K562 (cell line): ENCODE data around the gene HOXB13. TPM values are rescaled to one million over a fixed set of nuclear protein-coding genes. Genes with fewer than 3 reads are reported as not detected.

Experiments
- ATAC-seq: fragments of 200-7000 bp; cut with Tn5 transposase; 3 replicates; pipeline ENCODE4 v1.9.1; 2020; ENCODE audit warnings: moderate library complexity
- BruUV-seq: library from RNA; stranded (reverse); fragments of 400-500 nt; replicated peaks from 2 replicates; lab custom pipeline; 2021; lab: Mats Ljungman, UMichigan
- CTCF ChIA-PET: fragments of 300-600 bp; formaldehyde crosslinking; extraction: SDS; loops from one replicate; lab custom pipeline; 2021; ENCODE audit warnings: low intra/inter-chr PET ratio; lab: Yijun Ruan, JAX
- POLR2A ChIA-PET: fragments of 300-600, 350-650 bp; sonication (Branson Sonifier 250); formaldehyde crosslinking; extraction: SDS; loops from one replicate; lab custom pipeline; 2021; ENCODE audit warnings: antibody characterized with exemption, inconsistent platforms; lab: Yijun Ruan, JAX
- DNase-seq, 4 experiments: peaks; one replicate each; pipeline versions ENCODE4 v3.0.0 to v3.0.0-alpha.2; 2011 to 2018; ENCODE audit warnings: low spot score in 3 of 4, mixed read lengths in 3 of 4; ENCODE audit errors: extremely low read depth in 1 of 4
- FAIRE-seq: peaks from 2 replicates; lab custom pipeline; 2011; peaks lifted over from hg19 to GRCh38; lab: Jason Lieb, UNC
- H2AFZ ChIP-seq: 2 replicates; pipeline ENCODE4 v1.6.0; 2011; ENCODE audit warnings: low read depth, low read length, control low read depth, inconsistent platforms
- H3K27ac ChIP-seq: fragments of 200-600 bp; 3 replicates; pipeline ENCODE4 v1.8.0; 2011; ENCODE audit warnings: low read depth, mild to moderate bottlenecking, control low read depth, inconsistent platforms, low read length, moderate library complexity, mixed read lengths; ENCODE audit errors: extremely low read depth
- H3K27me3 ChIP-seq, 2 experiments: fragments of 300-600 bp in 1 of 2; 2 replicates in 1 of 2; 3 replicates in 1 of 2; pipeline versions ENCODE4 v1.6.0 to v1.8.0; 2011; ENCODE audit warnings: inconsistent platforms in 2 of 2, low read length in 2 of 2, mild to moderate bottlenecking in 1 of 2, mixed read lengths in 1 of 2, moderate library complexity in 1 of 2; ENCODE audit not compliant: control insufficient read depth in 2 of 2, insufficient read depth in 2 of 2
- H3K36me3 ChIP-seq: fragments of 300-600 bp; 3 replicates; pipeline ENCODE4 v1.8.0; 2011; ENCODE audit warnings: mild to moderate bottlenecking, low read length, inconsistent platforms; ENCODE audit not compliant: control insufficient read depth, insufficient read depth
- H3K4me1 ChIP-seq, 2 experiments: fragments of 200-600 bp in 1 of 2; replicated peaks in 1 of 2; 2 replicates in 1 of 2; 3 replicates in 1 of 2; pipeline versions ENCODE4 v1.5.1 to v1.8.0; 2011; ENCODE audit warnings: inconsistent platforms in 2 of 2, low read length in 2 of 2, mild to moderate bottlenecking in 1 of 2, mixed read lengths in 1 of 2, moderate library complexity in 1 of 2; ENCODE audit not compliant: control insufficient read depth in 2 of 2, insufficient read depth in 2 of 2
- H3K4me2 ChIP-seq: 2 replicates; pipeline ENCODE4 v1.6.1; 2011; ENCODE audit warnings: low read length, control low read depth, inconsistent platforms, mixed read lengths; ENCODE audit not compliant: insufficient read depth
- H3K4me3 ChIP-seq: fragments of 200-600 bp; sonication (generic), shearing (Covaris generic); 2 replicates; pipeline ENCODE4 v1.5.1; 2016; ENCODE audit warnings: control low read depth, inconsistent platforms
- H3K79me2 ChIP-seq: fragments of 200-600 bp; 3 replicates; pipeline ENCODE4 v1.8.0; 2011; ENCODE audit warnings: low read length, inconsistent platforms; ENCODE audit not compliant: control insufficient read depth, insufficient read depth
- H3K9ac ChIP-seq, 2 experiments: 2 replicates each; pipeline versions ENCODE4 v1.6.0 to v1.6.1; 2011; ENCODE audit warnings: low read depth in 2 of 2, low read length in 2 of 2, control low read depth in 1 of 2, inconsistent platforms in 1 of 2, mild to moderate bottlenecking in 1 of 2, mixed read lengths in 1 of 2; ENCODE audit not compliant: insufficient read depth in 1 of 2
- H3K9me1 ChIP-seq: one replicate; pipeline ENCODE4 v1.6.0; 2011; ENCODE audit warnings: inconsistent platforms, mild to moderate bottlenecking, low read length, moderate library complexity; ENCODE audit not compliant: control insufficient read depth, insufficient read depth
- H3K9me3 ChIP-seq: replicated peaks from 2 replicates; pipeline ENCODE4 v1.5.1; 2011; ENCODE audit warnings: low read depth, low read length, inconsistent platforms; ENCODE audit not compliant: control insufficient read depth, insufficient read depth
- H4K20me1 ChIP-seq: replicated peaks from 2 replicates; pipeline ENCODE4 v1.6.1; 2011; ENCODE audit warnings: low read length, inconsistent platforms, mixed read lengths; ENCODE audit not compliant: control insufficient read depth, insufficient read depth
- DPF2 ChIP-seq: fragments of 450-650 bp; IDR thresholded peaks from 2 replicates; pipeline ENCODE4 v1.6.1; 2016
- ELK3 ChIP-seq: fragments of 450-650 bp; formaldehyde crosslinking; IDR thresholded peaks from 2 replicates; pipeline ENCODE4 v1.4.0; 2020; ENCODE audit warnings: mild to moderate bottlenecking
- ILF3 ChIP-seq: fragments of 450-650 bp; IDR thresholded peaks from 2 replicates; pipeline ENCODE4 v1.6.1; 2018; ENCODE audit warnings: antibody characterized with exemption, mild to moderate bottlenecking, moderate library complexity, borderline replicate concordance
- MCM3 ChIP-seq: fragments of 450-650 bp; IDR thresholded peaks from 2 replicates; pipeline ENCODE4 v1.6.1; 2016
- TFAM ChIP-seq: fragments of 250-450 bp; sonication (Bioruptor Pico); conservative IDR thresholded peaks from 2 replicates; pipeline ENCODE4 v1.5.0; 2021; ENCODE audit warnings: mild to moderate bottlenecking, moderate library complexity
- ZC3H11A ChIP-seq: IDR thresholded peaks from 2 replicates; pipeline ENCODE4 v1.6.1; 2012; ENCODE audit warnings: low read depth, low read length, improper control_type of control experiment
- ZNF431 ChIP-seq: sonication (generic); formaldehyde crosslinking; IDR thresholded peaks from 2 replicates; pipeline ENCODE4 v1.8.0; 2022; ENCODE audit warnings: mild to moderate bottlenecking, missing genetic modification reagents
- WGBS: fragments of 100-300 bp; shearing (Covaris generic); methylation state at CpG from one replicate; pipeline ENCODE4 v1.1.6; 2016; ENCODE audit warnings: low coverage, mixed read lengths; ENCODE audit not compliant: insufficient coverage; ENCODE audit errors: missing lambda C conversion rate; 5-methylcytosine and 5-hydroxymethylcytosine counted together
- in situ Hi-C: fragments of 300-500 bp; cut with MboI; formaldehyde crosslinking; loops from 4 replicates; pipeline ENCODE4 v1.15.0; 2018; ENCODE audit warnings: inconsistent platforms, mixed read lengths
- intact Hi-C: fragments of 100-400 bp; cut with micrococcal nuclease; formaldehyde crosslinking; loops from 2 replicates; pipeline ENCODE4 v1.14.2; 2022
- polyA plus RNA-seq, 8 experiments: library from polyadenylated mRNA; depleted of rRNA in 4 of 8; stranded (reverse) in 5 of 8; unstranded in 3 of 8; fragments of >200 nt; fragmentation: Nextera tagmentation in 2 of 8; fragmentation: Illumina TruSeq in 1 of 8; extraction: Ambion mirVana in 2 of 8; extraction: Trizol in 1 of 8; gene quantifications; 2 replicates each; pipeline versions ENCODE4 v1.2.1 to v1.2.3, GENCODE V29; 2011 to 2014; ENCODE audit warnings: inconsistent platforms in 1 of 8, missing spikeins in 1 of 8
- total RNA-seq, 7 experiments: library from RNA; depleted of rRNA in 6 of 7; stranded (reverse); fragments of >200 nt in 6 of 7; fragmentation: Illumina TruSeq in 2 of 7; extraction: Trizol in 2 of 7; gene quantifications; 2 replicates each; pipeline versions ENCODE4 v1.2.1 to v1.2.3, GENCODE V29; 2011 to 2021; ENCODE audit warnings: low replicate concordance in 1 of 7

HOXB13 gene
- total and polyA plus RNA-seq, 9 of the 15 experiments (the other 6 are each of a cell fraction or from before 2014, with no cell fraction given): not detected

DNA sequence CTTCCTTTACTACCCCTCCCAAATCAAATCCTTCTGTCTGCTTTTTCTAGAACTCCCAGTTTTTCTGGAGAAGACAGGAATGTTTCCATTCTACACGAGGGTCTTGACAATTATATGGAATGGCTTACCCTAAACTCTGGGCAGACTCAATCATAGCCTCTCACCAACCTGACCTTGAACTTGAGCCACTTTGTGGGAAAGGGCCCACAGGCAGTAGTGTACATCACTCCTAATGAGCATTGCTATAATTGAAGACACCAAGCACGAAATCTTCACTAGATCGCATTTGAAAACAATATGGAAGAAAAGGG, 1.6 kb upstream of the HOXB13 start:
- no TSS peak for BruUV-seq
- 2% methylated on average over 3 of the region's 3 CpGs for WGBS
- ATAC-seq (no peak), FAIRE-seq (no peak), DNase-seq (no peak)
- H3K36me3 ChIP-seq: no peaks in the 10 kb centered on the region
- no peaks in the 10 kb centered on the region; the same call in none of the 2 replicates for H4K20me1 ChIP-seq
- in situ Hi-C loops: no loop called here
- H3K9me1 ChIP-seq: no peaks in the 10 kb centered on the region
- intact Hi-C loops: no loop called here
- no peak overlapping the region for H3K27ac ChIP-seq
- no peak overlapping the region for H3K4me2 ChIP-seq
- TF ChIP-seq ZC3H11A: no peak
- no peak for TF ChIP-seq ZNF431 (CRISPR knock-in tag)
- no peak for TF ChIP-seq DPF2
- no peak for TF ChIP-seq ELK3
- TF ChIP-seq TFAM (CRISPR knock-in tag): no peak
- no peak for TF ChIP-seq ILF3
- no peak for TF ChIP-seq MCM3
- POLR2A ChIA-PET: no interaction called here
- H3K9ac ChIP-seq: no peak overlapping the region
- H3K79me2 ChIP-seq: no peaks in the 10 kb centered on the region
- peaks cover 72 to 81% of the 10 kb centered on the region in 2 experiments for H3K27me3 ChIP-seq
- H3K4me3 ChIP-seq: no peak overlapping the region
- peaks cover 0 to 22% of the 10 kb centered on the region in 2 experiments; a peak in 2 of 5 replicates for H3K4me1 ChIP-seq
- H3K9me3 ChIP-seq: no peaks in the 10 kb centered on the region
- no peak overlapping the region for H2AFZ ChIP-seq
- CTCF ChIA-PET: interaction anchor here (0.6 kb wide), 1 partner anchor 302 kb away, joined by 3 read pairs; no protein-coding TSS in a partner anchor
